DOHH2 (cell line): ENCODE data around the gene IPO11.

ENCODE experiments used
- H3F3A ChIP-seq: fragments of 200-600 bp; sonication (generic), shearing (Covaris generic); 2 replicates; pipeline ENCODE4 v1.6.0; 2016; ENCODE audit warnings: antibody characterized with exemption, mild to moderate bottlenecking; ENCODE audit not compliant: control insufficient read depth, insufficient read depth
- H3K27ac ChIP-seq: fragments of 200-600 bp; sonication (generic); 2 replicates; pipeline ENCODE4 v1.5.1; 2014; ENCODE audit warnings: low read depth, mild to moderate bottlenecking, low read length, moderate library complexity
- H3K27me3 ChIP-seq: fragments of 200-600 bp; sonication (generic); 2 replicates; pipeline ENCODE4 v1.6.1; 2014; ENCODE audit warnings: mild to moderate bottlenecking, low read length, mixed read lengths; ENCODE audit not compliant: control insufficient read depth
- H3K36me3 ChIP-seq: fragments of 200-600 bp; sonication (generic); 2 replicates; pipeline ENCODE4 v1.6.1; 2014; ENCODE audit warnings: mild to moderate bottlenecking, low read length, moderate library complexity, mixed read lengths; ENCODE audit not compliant: control insufficient read depth
- H3K4me1 ChIP-seq: fragments of 200-600 bp; sonication (generic); 2 replicates; pipeline ENCODE4 v1.6.1; 2014; ENCODE audit warnings: mild to moderate bottlenecking, low read length, mixed read lengths; ENCODE audit not compliant: control insufficient read depth
- H3K4me2 ChIP-seq: fragments of 200-600 bp; sonication (generic); 2 replicates; pipeline ENCODE4 v1.6.0; 2014; ENCODE audit warnings: mild to moderate bottlenecking, low read length, moderate library complexity
- H3K4me3 ChIP-seq: fragments of 200-600 bp; sonication (generic); 2 replicates; pipeline ENCODE4 v1.5.1; 2014; ENCODE audit warnings: mild to moderate bottlenecking, low read length, mixed read lengths
- H3K79me2 ChIP-seq: fragments of 200-600 bp; sonication (generic); 2 replicates; pipeline ENCODE4 v1.6.1; 2014; ENCODE audit warnings: mild to moderate bottlenecking, low read length, mixed read lengths; ENCODE audit not compliant: control insufficient read depth
- H3K9me2 ChIP-seq: fragments of 200-600 bp; sonication (generic); replicated peaks from 2 replicates; pipeline ENCODE4 v1.6.1; 2014; ENCODE audit warnings: mild to moderate bottlenecking, low read length, mixed read lengths; ENCODE audit not compliant: control insufficient read depth
- H3K9me3 ChIP-seq: fragments of 200-600 bp; sonication (generic); 2 replicates; pipeline ENCODE4 v1.6.1; 2014; ENCODE audit warnings: antibody characterized with exemption, low read length, mixed read lengths; ENCODE audit not compliant: control insufficient read depth, insufficient read depth
- H4K20me1 ChIP-seq: fragments of 200-600 bp; sonication (generic); 2 replicates; pipeline ENCODE4 v1.6.0; 2014; ENCODE audit warnings: low read depth, mild to moderate bottlenecking, antibody characterized with exemption, low read length, moderate library complexity; ENCODE audit not compliant: control insufficient read depth, insufficient read depth
- EZH2phosphoT487 ChIP-seq: fragments of 200-600 bp; sonication (generic); IDR thresholded peaks from 2 replicates; pipeline ENCODE4 v1.6.1; 2017; ENCODE audit warnings: borderline replicate concordance, mild to moderate bottlenecking, antibody characterized with exemption, low read length, moderate library complexity, mixed read lengths
- TF ChIP-seq, protein P1 (sequence below): fragments of 200-600 bp; sonication (generic); IDR thresholded peaks from one replicate; pipeline ENCODE4 v1.5.1; 2014; ENCODE audit warnings: antibody characterized with exemption, mild to moderate bottlenecking, low read depth, low read length; ENCODE audit not compliant: poor library complexity, severe bottlenecking

Gene IPO11

DNA sequence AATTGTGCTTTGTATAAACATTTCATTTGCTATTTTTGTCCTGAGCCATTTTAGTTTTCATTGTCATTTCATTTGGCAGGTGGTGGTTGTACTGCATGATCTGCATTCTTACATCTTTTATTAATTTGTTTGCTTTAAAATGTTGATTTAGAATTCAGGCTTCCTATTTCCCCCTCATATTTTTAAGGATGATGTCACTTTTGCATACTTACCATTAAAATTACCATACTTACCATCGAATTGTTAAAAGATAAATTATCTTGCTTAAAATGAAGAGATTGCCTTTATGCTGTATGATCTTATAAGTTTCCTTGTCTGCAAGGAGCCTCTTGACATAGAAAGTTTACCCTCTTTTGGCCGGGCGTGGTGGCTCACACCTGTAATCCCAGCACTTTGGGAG lies 40.0 kb upstream of the IPO11 start:
- Histone ChIP-seq H3K9me3 (no peaks in the 10 kb centered on the region), H3K79me2 (no peaks in the 10 kb centered on the region), H3K4me2 (no peak overlapping the region), H3K27me3 (no peaks in the 10 kb centered on the region), H3K27ac (no peak overlapping the region), H3K4me1 (no peaks in the 10 kb centered on the region), H3K4me3 (no peak overlapping the region), H4K20me1 (no peaks in the 10 kb centered on the region), H3K9me2 (no peaks in the 10 kb centered on the region), H3F3A (peaks cover 3% of the 10 kb centered on the region; the same call in 1 of the 2 replicates), H3K36me3 (peaks cover 55% of the 10 kb centered on the region)
- TF ChIP-seq EZH2phosphoT487, result no peak
- TF ChIP-seq, protein P1, sequence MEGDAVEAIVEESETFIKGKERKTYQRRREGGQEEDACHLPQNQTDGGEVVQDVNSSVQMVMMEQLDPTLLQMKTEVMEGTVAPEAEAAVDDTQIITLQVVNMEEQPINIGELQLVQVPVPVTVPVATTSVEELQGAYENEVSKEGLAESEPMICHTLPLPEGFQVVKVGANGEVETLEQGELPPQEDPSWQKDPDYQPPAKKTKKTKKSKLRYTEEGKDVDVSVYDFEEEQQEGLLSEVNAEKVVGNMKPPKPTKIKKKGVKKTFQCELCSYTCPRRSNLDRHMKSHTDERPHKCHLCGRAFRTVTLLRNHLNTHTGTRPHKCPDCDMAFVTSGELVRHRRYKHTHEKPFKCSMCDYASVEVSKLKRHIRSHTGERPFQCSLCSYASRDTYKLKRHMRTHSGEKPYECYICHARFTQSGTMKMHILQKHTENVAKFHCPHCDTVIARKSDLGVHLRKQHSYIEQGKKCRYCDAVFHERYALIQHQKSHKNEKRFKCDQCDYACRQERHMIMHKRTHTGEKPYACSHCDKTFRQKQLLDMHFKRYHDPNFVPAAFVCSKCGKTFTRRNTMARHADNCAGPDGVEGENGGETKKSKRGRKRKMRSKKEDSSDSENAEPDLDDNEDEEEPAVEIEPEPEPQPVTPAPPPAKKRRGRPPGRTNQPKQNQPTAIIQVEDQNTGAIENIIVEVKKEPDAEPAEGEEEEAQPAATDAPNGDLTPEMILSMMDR, result no peak

DNA sequence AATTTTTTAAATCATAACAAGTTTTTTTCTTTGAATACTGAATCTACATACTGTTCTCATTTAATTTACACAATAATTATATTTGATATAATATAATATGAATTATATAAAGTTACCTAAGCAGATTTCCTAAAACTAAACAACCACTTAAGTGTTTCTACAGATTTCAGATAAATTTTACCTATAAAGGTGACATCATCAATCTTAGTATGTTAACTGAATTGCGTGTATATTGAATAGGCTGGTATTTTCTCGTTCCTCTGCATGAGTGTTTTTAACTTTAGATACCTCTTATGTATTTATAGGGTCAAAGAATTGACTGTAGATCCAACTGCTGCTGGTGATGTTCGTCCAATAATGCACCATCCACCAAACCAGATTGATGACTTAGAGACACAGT lies 39.2 kb upstream of the IPO11 start:
- H3K79me2 ChIP-seq, result no peaks in the 10 kb centered on the region
- no peaks in the 10 kb centered on the region for H3K9me2 ChIP-seq
- peaks cover 61% of the 10 kb centered on the region for H3K36me3 ChIP-seq
- H3F3A ChIP-seq, result peaks cover 3% of the 10 kb centered on the region; the same call in 1 of the 2 replicates
- H4K20me1 ChIP-seq, result no peaks in the 10 kb centered on the region
- no peak overlapping the region for H3K27ac ChIP-seq
- H3K4me2 ChIP-seq, result no peak overlapping the region
- H3K4me3 ChIP-seq, result no peak overlapping the region
- H3K4me1 ChIP-seq, result no peaks in the 10 kb centered on the region
- no peaks in the 10 kb centered on the region for H3K27me3 ChIP-seq
- H3K9me3 ChIP-seq, result no peaks in the 10 kb centered on the region
- no peak for TF ChIP-seq EZH2phosphoT487
- TF ChIP-seq, protein P1, result no peak

DNA sequence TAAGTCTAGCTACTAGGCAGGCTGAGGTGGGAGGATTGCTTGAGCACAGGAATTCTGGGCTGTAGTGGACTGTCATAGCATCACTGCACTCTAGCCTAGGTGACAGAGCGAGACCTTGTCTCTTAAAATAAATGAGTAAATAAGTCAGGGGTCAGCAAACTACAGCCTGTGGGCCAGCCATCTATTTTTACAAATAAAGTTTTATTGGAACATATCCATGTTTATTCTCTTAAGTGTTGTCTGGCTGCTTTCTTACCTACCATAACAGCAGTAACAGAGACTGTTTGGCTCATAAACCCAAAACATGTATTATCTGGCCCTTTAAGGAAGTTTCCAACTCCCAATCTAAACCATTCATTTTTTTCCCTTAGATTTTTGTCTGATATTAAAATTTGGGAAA lies 38.5 kb upstream of the IPO11 start:
- H3K27me3 ChIP-seq, result no peaks in the 10 kb centered on the region
- H3K9me3 ChIP-seq, result no peaks in the 10 kb centered on the region
- H3K36me3 ChIP-seq, result peaks cover 65% of the 10 kb centered on the region
- H4K20me1 ChIP-seq, result no peaks in the 10 kb centered on the region
- no peak overlapping the region for H3K4me3 ChIP-seq
- H3K79me2 ChIP-seq, result no peaks in the 10 kb centered on the region
- no peak overlapping the region for H3K4me2 ChIP-seq
- TF ChIP-seq, protein P1, result no peak
- TF ChIP-seq EZH2phosphoT487, result no peak
- H3F3A ChIP-seq, result peaks cover 3% of the 10 kb centered on the region; the same call in 1 of the 2 replicates
- H3K9me2 ChIP-seq, result no peaks in the 10 kb centered on the region
- H3K4me1 ChIP-seq, result no peaks in the 10 kb centered on the region
- no peak overlapping the region for H3K27ac ChIP-seq
